Measurements from ENCODE around the gene TNFRSF18. TPM values are rescaled to one million over a fixed set of nuclear protein-coding genes. Genes with fewer than 3 reads are reported as not detected.
"Not testable (repeated sequence)": the region's sequence is repeated elsewhere in the genome, so short reads cannot be mapped to it uniquely, and the experiment has no call there.

Gene TNFRSF18
- polyA plus RNA-seq, 1 donor from 2014 or later, result not detected

- no peak overlapping the region for H2AFZ ChIP-seq (ENCODE audit: low read depth, low read length)
Measured at GRCh38 chr1:1250786-1251284, 44.4 kb upstream of the TNFRSF18 start.

GRCh38 chr1:1248009-1248913 is 41.9 kb upstream of the TNFRSF18 start:
- not testable (repeated sequence) for H3K9me2 ChIP-seq (ENCODE audit: insufficient read depth, low read length); H3K9me3 ChIP-seq (ENCODE audit: low read length); H4K20me1 ChIP-seq (ENCODE audit: insufficient read depth); H3K79me2 ChIP-seq (replicated peaks; ENCODE audit: insufficient read depth, low read length); H2AFZ ChIP-seq (ENCODE audit: low read depth, low read length); H3K4me2 ChIP-seq (ENCODE audit: low read length); H3K9ac ChIP-seq (ENCODE audit: low read length); H3K4me3 ChIP-seq (ENCODE audit: low read length); H3K36me3 ChIP-seq (ENCODE audit: insufficient read depth, low read length); H3F3A ChIP-seq (ENCODE audit: insufficient read depth, low read length, poor library complexity, severe bottlenecking); H3K27me3 ChIP-seq (ENCODE audit: insufficient read depth, low read depth, low read length); H3K27ac ChIP-seq (ENCODE audit: low read length)

More at GRCh38 chr1:1250786-1251284, 44.4 kb upstream of the TNFRSF18 start:
- H3K9ac ChIP-seq (ENCODE audit: low read length), result no peak overlapping the region
- no peak overlapping the region for H3K4me3 ChIP-seq (ENCODE audit: low read length)
- no peaks in the 10 kb centered on the region for H3F3A ChIP-seq (ENCODE audit: insufficient read depth, low read length, poor library complexity, severe bottlenecking)
- H3K4me2 ChIP-seq (ENCODE audit: low read length), result no peak overlapping the region
- H4K20me1 ChIP-seq (ENCODE audit: insufficient read depth), result no peaks in the 10 kb centered on the region
- TF ChIP-seq MXI1 (conservative IDR thresholded peaks at IDR 0.05; ENCODE audit: poor library complexity, severe bottlenecking), result no peak
- TF ChIP-seq CTCF (IDR thresholded peaks at IDR 0.05; ENCODE audit: poor library complexity, severe bottlenecking), result no peak
- no peak for TF ChIP-seq EZH2 (IDR thresholded peaks at IDR 0.05; ENCODE audit: borderline replicate concordance, insufficient read depth, low read length, poor library complexity, severe bottlenecking)
- no peak for TF ChIP-seq SMC3 (conservative IDR thresholded peaks at IDR 0.05; ENCODE audit: poor library complexity)
- no peak for TF ChIP-seq REST (IDR thresholded peaks at IDR 0.05; ENCODE audit: borderline replicate concordance)
- no peak for TF ChIP-seq POLR2AphosphoS5 (IDR thresholded peaks at IDR 0.05)
- no peak for TF ChIP-seq RAD21 (conservative IDR thresholded peaks at IDR 0.05)
- TF ChIP-seq EP300 (conservative IDR thresholded peaks at IDR 0.05; ENCODE audit: poor library complexity, severe bottlenecking), result no peak
- no peak for TF ChIP-seq TAF1 (IDR thresholded peaks at IDR 0.05; ENCODE audit: low read depth)
- H3K9me3 ChIP-seq (ENCODE audit: low read length), result no peaks in the 10 kb centered on the region
- no peaks in the 10 kb centered on the region for H3K9me2 ChIP-seq (ENCODE audit: insufficient read depth, low read length)
- peaks cover 3% of the 10 kb centered on the region for H3K27me3 ChIP-seq (ENCODE audit: insufficient read depth, low read depth, low read length)
- no peaks in the 10 kb centered on the region for H3K36me3 ChIP-seq (ENCODE audit: insufficient read depth, low read length)
- H3K79me2 ChIP-seq (replicated peaks; ENCODE audit: insufficient read depth, low read length), result no peaks in the 10 kb centered on the region
- H3K27ac ChIP-seq (ENCODE audit: low read length), result no peak overlapping the region

Data from neural cell (in vitro differentiated cells).